K562 (cell line): Measurements from ENCODE around the gene DMXL1. TPM values are rescaled to one million over a fixed set of nuclear protein-coding genes. Genes with fewer than 3 reads are reported as not detected.

Experiments used
- ETV1 ChIP-seq: fragments of 450-650 bp; conservative IDR thresholded peaks from 2 replicates; pipeline ENCODE4 v1.6.1; 2016; ENCODE audit warnings: missing genetic modification characterization, control low read depth, low read depth, missing compliant biosample characterization
- ETV5 ChIP-seq: sonication (generic); formaldehyde crosslinking; IDR thresholded peaks from 2 replicates; pipeline ENCODE4 v1.4.0; 2020; ENCODE audit warnings: low read depth, mild to moderate bottlenecking, missing genetic modification reagents
- GATAD2B ChIP-seq: fragments of 450-650 bp; IDR thresholded peaks from 2 replicates; pipeline ENCODE4 v1.6.1; 2017; ENCODE audit warnings: mild to moderate bottlenecking, borderline replicate concordance
- MTA1 ChIP-seq: fragments of 450-650 bp; IDR thresholded peaks from 2 replicates; pipeline ENCODE4 v1.6.1; 2017; ENCODE audit warnings: borderline replicate concordance
- MYC ChIP-seq, 2 experiments: fragments of 250-450 bp in 1 of 2; sonication (Bioruptor Pico) in 1 of 2; IDR thresholded peaks; 2 replicates each; pipeline versions ENCODE4 v1.5.1 to v1.6.1; 2012 to 2021; ENCODE audit warnings: low read depth in 2 of 2, borderline replicate concordance in 1 of 2, improper control_type of control experiment in 1 of 2, low read length in 1 of 2, mild to moderate bottlenecking in 1 of 2, moderate library complexity in 1 of 2
- NBN ChIP-seq: fragments of 450-650 bp; IDR thresholded peaks from 2 replicates; pipeline ENCODE4 v1.6.1; 2016; ENCODE audit warnings: low read depth, mild to moderate bottlenecking
- NFIC ChIP-seq: fragments of 450-650 bp; IDR thresholded peaks from 2 replicates; pipeline ENCODE4 v1.6.1; 2017; ENCODE audit warnings: mild to moderate bottlenecking, inconsistent platforms
- NR2C2 ChIP-seq, 2 experiments: fragments of 200-800 bp in 1 of 2; sonication (Bioruptor generic) in 1 of 2; sonication (generic) in 1 of 2; formaldehyde crosslinking in 1 of 2; IDR thresholded peaks; 2 replicates each; pipeline versions ENCODE4 v1.6.1 to v1.8.0; 2016 to 2022; ENCODE audit warnings: mild to moderate bottlenecking in 1 of 2, missing compliant biosample characterization in 1 of 2, missing genetic modification characterization in 1 of 2, missing genetic modification reagents in 1 of 2
- PML ChIP-seq: IDR thresholded peaks from 2 replicates; pipeline ENCODE4 v1.6.1; 2012; ENCODE audit warnings: low read length, inconsistent platforms
- RBBP5 ChIP-seq: fragments of 200-600 bp; sonication (generic); IDR thresholded peaks from 2 replicates; pipeline ENCODE4 v1.6.1; 2012; ENCODE audit warnings: borderline replicate concordance, mild to moderate bottlenecking, low read length, control low read depth, inconsistent platforms; ENCODE audit not compliant: insufficient read depth, poor library complexity, severe bottlenecking
- RBM14 ChIP-seq: fragments of 200-400 bp; formaldehyde crosslinking; IDR thresholded peaks from 2 replicates; pipeline ENCODE4 v1.6.1; 2018; ENCODE audit warnings: low read depth, mild to moderate bottlenecking, low read length, moderate library complexity, borderline replicate concordance; ENCODE audit not compliant: insufficient read depth
- SMAD4 ChIP-seq: fragments of 250-450 bp; sonication (Bioruptor Pico); conservative IDR thresholded peaks from 2 replicates; pipeline ENCODE4 v1.8.0; 2021; ENCODE audit warnings: inconsistent platforms, mild to moderate bottlenecking, moderate library complexity
- ZBTB2 ChIP-seq: fragments of 450-650 bp; IDR thresholded peaks from 2 replicates; pipeline ENCODE4 v1.6.1; 2016; ENCODE audit warnings: antibody characterized with exemption
- ZNF408 ChIP-seq: fragments of 250-450 bp; sonication (Bioruptor Pico); IDR thresholded peaks from 2 replicates; pipeline ENCODE4 v1.4.0; 2020; ENCODE audit warnings: low read depth, mild to moderate bottlenecking, moderate library complexity
- polyA plus RNA-seq, 8 experiments: library from polyadenylated mRNA; depleted of rRNA in 4 of 8; stranded (reverse) in 5 of 8; unstranded in 3 of 8; fragments of >200 nt; fragmentation: Nextera tagmentation in 2 of 8; fragmentation: Illumina TruSeq in 1 of 8; extraction: Ambion mirVana in 2 of 8; extraction: Trizol in 1 of 8; gene quantifications; 2 replicates each; pipeline versions ENCODE4 v1.2.1 to v1.2.3, GENCODE V29; 2011 to 2014; ENCODE audit warnings: inconsistent platforms in 1 of 8, missing spikeins in 1 of 8
- total RNA-seq, 7 experiments: library from RNA; depleted of rRNA in 6 of 7; stranded (reverse); fragments of >200 nt in 6 of 7; fragmentation: Illumina TruSeq in 2 of 7; extraction: Trizol in 2 of 7; gene quantifications; 2 replicates each; pipeline versions ENCODE4 v1.2.1 to v1.2.3, GENCODE V29; 2011 to 2021; ENCODE audit warnings: low replicate concordance in 1 of 7
- TF ChIP-seq, protein P1 (sequence below): fragments of 250-450 bp; sonication (Bioruptor Pico); IDR thresholded peaks from 2 replicates; pipeline ENCODE4 v1.5.0; 2022; ENCODE audit warnings: mild to moderate bottlenecking
- TF ChIP-seq, protein P2 (sequence below): fragments of 450-650 bp; IDR thresholded peaks from 2 replicates; pipeline ENCODE4 v1.6.1; 2017; ENCODE audit warnings: antibody characterized with exemption, mild to moderate bottlenecking
- TF ChIP-seq, protein P3 (sequence below): sonication (generic); formaldehyde crosslinking; IDR thresholded peaks from 2 replicates; pipeline ENCODE4 v1.8.0; 2022; ENCODE audit warnings: missing genetic modification reagents, mild to moderate bottlenecking, borderline replicate concordance

The DMXL1 gene
- total and polyA plus RNA-seq, 9 of the 15 experiments (the other 6 are each of a cell fraction or from before 2014, with no cell fraction given), result 8.3 to 40.3 (median 30.6) TPM

DNA sequence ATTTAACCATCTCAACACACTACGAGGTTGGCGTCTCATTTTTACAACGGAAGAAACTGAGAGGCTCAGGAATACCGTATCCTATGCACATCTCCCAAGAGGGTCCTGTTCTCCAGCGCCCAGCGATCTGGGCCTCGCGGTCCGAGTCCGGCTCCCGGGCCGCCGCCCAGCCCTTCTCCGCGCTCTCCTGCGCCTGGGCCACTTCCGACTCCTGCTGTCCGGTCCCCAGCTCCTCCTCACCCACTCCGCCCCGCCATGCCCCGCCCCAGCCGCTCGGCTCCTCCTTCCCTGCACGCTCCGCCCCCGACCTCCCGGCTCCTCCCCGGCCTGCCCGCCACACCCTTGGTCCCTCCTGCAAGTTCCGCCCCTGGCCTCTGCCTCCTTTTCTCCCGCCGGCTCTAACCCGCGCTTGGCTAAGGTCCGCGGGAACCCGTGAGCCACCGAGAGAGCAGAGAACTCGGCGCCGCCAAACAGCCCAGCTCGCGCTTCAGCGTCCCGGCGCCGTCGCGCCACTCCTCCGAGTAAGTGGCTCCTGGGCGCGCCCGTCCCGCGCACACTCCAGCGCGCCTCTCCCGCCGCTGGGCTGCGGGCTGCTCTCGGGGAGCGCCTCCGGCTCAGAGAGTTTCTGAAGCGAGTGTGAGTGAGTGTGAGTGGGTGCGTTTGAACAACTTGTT, 197.6 kb downstream of the DMXL1 start (continued):
- peak; percentile 44 for TF ChIP-seq ETV1 (tag)
- TF ChIP-seq MTA1, result 0 out of 2 replicates have a peak, but pooled peaks have one; percentile 29
- TF ChIP-seq, protein P1, sequence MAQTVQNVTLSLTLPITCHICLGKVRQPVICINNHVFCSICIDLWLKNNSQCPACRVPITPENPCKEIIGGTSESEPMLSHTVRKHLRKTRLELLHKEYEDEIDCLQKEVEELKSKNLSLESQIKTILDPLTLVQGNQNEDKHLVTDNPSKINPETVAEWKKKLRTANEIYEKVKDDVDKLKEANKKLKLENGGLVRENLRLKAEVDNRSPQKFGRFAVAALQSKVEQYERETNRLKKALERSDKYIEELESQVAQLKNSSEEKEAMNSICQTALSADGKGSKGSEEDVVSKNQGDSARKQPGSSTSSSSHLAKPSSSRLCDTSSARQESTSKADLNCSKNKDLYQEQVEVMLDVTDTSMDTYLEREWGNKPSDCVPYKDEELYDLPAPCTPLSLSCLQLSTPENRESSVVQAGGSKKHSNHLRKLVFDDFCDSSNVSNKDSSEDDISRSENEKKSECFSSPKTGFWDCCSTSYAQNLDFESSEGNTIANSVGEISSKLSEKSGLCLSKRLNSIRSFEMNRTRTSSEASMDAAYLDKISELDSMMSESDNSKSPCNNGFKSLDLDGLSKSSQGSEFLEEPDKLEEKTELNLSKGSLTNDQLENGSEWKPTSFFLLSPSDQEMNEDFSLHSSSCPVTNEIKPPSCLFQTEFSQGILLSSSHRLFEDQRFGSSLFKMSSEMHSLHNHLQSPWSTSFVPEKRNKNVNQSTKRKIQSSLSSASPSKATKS (CRISPR knock-in tag), result no peak
- TF ChIP-seq ZBTB2, result no peak
- TF ChIP-seq ETV5, result peak; percentile 57
- TF ChIP-seq MYC (IDR thresholded peaks at IDR 0.05; ENCODE audit: low read depth, low read length), result peak; percentile 52; the same call in 1 of the 2 replicates
- TF ChIP-seq MYC (CRISPR knock-in tag; IDR thresholded peaks at IDR 0.05; ENCODE audit: borderline replicate concordance, low read depth), result no peak
- TF ChIP-seq NFIC, result 0 out of 2 replicates have a peak, but pooled peaks have one; percentile 28
- TF ChIP-seq, protein P2, sequence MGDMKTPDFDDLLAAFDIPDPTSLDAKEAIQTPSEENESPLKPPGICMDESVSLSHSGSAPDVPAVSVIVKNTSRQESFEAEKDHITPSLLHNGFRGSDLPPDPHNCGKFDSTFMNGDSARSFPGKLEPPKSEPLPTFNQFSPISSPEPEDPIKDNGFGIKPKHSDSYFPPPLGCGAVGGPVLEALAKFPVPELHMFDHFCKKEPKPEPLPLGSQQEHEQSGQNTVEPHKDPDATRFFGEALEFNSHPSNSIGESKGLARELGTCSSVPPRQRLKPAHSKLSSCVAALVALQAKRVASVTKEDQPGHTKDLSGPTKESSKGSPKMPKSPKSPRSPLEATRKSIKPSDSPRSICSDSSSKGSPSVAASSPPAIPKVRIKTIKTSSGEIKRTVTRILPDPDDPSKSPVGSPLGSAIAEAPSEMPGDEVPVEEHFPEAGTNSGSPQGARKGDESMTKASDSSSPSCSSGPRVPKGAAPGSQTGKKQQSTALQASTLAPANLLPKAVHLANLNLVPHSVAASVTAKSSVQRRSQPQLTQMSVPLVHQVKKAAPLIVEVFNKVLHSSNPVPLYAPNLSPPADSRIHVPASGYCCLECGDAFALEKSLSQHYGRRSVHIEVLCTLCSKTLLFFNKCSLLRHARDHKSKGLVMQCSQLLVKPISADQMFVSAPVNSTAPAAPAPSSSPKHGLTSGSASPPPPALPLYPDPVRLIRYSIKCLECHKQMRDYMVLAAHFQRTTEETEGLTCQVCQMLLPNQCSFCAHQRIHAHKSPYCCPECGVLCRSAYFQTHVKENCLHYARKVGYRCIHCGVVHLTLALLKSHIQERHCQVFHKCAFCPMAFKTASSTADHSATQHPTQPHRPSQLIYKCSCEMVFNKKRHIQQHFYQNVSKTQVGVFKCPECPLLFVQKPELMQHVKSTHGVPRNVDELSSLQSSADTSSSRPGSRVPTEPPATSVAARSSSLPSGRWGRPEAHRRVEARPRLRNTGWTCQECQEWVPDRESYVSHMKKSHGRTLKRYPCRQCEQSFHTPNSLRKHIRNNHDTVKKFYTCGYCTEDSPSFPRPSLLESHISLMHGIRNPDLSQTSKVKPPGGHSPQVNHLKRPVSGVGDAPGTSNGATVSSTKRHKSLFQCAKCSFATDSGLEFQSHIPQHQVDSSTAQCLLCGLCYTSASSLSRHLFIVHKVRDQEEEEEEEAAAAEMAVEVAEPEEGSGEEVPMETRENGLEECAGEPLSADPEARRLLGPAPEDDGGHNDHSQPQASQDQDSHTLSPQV, result peak; percentile 70
- TF ChIP-seq, protein P3, sequence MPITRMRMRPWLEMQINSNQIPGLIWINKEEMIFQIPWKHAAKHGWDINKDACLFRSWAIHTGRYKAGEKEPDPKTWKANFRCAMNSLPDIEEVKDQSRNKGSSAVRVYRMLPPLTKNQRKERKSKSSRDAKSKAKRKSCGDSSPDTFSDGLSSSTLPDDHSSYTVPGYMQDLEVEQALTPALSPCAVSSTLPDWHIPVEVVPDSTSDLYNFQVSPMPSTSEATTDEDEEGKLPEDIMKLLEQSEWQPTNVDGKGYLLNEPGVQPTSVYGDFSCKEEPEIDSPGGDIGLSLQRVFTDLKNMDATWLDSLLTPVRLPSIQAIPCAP (CRISPR knock-in tag), result peak; percentile 20; the same call in 1 of the 2 replicates
- TF ChIP-seq RBM14, result no peak
- TF ChIP-seq RBBP5, result peak; percentile 92
- TF ChIP-seq SMAD4 (CRISPR knock-in tag), result 0 out of 2 replicates have a peak, but pooled peaks have one; percentile 49
- TF ChIP-seq NBN, result peak; percentile 31; the same call in 1 of the 2 replicates
- peak; percentile 36; the same call in 1 of the 2 replicates for TF ChIP-seq GATAD2B
- TF ChIP-seq PML, result peak; percentile 38; the same call in 1 of the 2 replicates
- TF ChIP-seq ZNF408 (CRISPR knock-in tag), result no peak
- no peak for TF ChIP-seq NR2C2 (CRISPR knock-in tag; IDR thresholded peaks at IDR 0.05)
- no peak for TF ChIP-seq NR2C2 (tag; IDR thresholded peaks at IDR 0.05)
